Adrenal gland (tissue), 5 donors: ENCODE data around the gene MFRP.

Experiments
- POLR2A ChIP-seq, 2 donors: fragments of 450-650 bp; IDR thresholded peaks; one replicate each; pipeline ENCODE4 v1.6.1; 2017; ENCODE audit warnings: antibody characterized with exemption in 2 of 2, mild to moderate bottlenecking in 2 of 2, moderate library complexity in 1 of 2
- TF ChIP-seq, protein P1 (sequence below), 6 experiments: fragments of 450-650 bp in 4 of 6; fragments of 200-600 bp in 2 of 6; sonication (generic) in 1 of 6; IDR thresholded peaks; 1 replicate in 5 of 6; 2 replicates in 1 of 6; pipeline versions ENCODE4 v1.5.1 to v1.8.0; 2016 to 2021; ENCODE audit warnings: antibody characterized with exemption in 6 of 6, mild to moderate bottlenecking in 2 of 6, moderate library complexity in 1 of 6
- donor health status: DM: no; HTN: no; CAD: no.

DNA sequence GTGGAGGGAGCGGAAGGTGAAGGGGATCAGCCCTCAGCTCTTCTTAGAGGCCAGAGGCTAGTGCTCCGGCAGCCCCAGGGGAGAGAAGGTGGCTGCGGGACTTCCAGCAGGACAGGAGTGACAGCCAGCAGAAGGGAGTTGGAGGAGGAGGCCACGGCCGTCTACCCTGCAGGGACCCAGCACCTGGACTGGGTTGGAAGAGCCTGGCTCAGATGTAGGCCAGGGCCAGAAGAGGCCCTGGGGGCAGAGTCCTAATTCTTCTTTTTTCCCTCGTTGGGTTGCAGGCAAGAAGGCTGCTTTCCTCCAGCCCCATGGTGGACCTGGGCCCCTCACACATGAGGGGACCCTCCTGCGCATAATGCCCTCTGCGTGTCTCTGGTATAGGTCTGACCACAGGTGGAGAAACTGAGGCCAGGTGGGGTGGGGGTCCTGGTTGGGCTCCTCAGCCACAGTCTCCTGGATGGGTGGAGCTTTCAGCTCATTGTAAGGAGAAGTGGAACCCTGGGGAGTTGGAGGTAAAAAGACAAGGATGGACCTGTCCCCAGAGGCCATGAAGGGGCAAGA lies 27.3 kb downstream of the MFRP start:
- TF ChIP-seq, protein P1, sequence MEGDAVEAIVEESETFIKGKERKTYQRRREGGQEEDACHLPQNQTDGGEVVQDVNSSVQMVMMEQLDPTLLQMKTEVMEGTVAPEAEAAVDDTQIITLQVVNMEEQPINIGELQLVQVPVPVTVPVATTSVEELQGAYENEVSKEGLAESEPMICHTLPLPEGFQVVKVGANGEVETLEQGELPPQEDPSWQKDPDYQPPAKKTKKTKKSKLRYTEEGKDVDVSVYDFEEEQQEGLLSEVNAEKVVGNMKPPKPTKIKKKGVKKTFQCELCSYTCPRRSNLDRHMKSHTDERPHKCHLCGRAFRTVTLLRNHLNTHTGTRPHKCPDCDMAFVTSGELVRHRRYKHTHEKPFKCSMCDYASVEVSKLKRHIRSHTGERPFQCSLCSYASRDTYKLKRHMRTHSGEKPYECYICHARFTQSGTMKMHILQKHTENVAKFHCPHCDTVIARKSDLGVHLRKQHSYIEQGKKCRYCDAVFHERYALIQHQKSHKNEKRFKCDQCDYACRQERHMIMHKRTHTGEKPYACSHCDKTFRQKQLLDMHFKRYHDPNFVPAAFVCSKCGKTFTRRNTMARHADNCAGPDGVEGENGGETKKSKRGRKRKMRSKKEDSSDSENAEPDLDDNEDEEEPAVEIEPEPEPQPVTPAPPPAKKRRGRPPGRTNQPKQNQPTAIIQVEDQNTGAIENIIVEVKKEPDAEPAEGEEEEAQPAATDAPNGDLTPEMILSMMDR (IDR thresholded peaks at IDR 0.05) = no peak
- no peak for TF ChIP-seq POLR2A (IDR thresholded peaks at IDR 0.05)
